H9 (cell line): ENCODE results near the gene MPG. TPM values are rescaled to one million over a fixed set of nuclear protein-coding genes. Genes with fewer than 3 reads are reported as not detected.

Experiments
- DNase-seq: peaks from one replicate; pipeline ENCODE4 v3.0.0-alpha.2; 2017
- H2AFZ ChIP-seq: one replicate; pipeline ENCODE4 v1.6.1; 2013; ENCODE audit warnings: mild to moderate bottlenecking, low read length, control low read depth, moderate library complexity
- H2AK5ac ChIP-seq: 2 replicates; pipeline ENCODE4 v1.6.1; 2013; ENCODE audit warnings: low read length, control low read depth, mixed read lengths; ENCODE audit not compliant: insufficient read length
- H2BK120ac ChIP-seq: one replicate; pipeline ENCODE4 v1.6.1; 2013; ENCODE audit warnings: low read depth, mild to moderate bottlenecking, low read length, control low read depth, inconsistent platforms; ENCODE audit not compliant: poor library complexity, severe bottlenecking
- H2BK12ac ChIP-seq: 2 replicates; pipeline ENCODE4 v1.6.1; 2013; ENCODE audit warnings: low read length, control low read depth, mixed read lengths, low read depth; ENCODE audit not compliant: insufficient read length
- H2BK15ac ChIP-seq: 2 replicates; pipeline ENCODE4 v1.6.1; 2013; ENCODE audit warnings: low read depth, low read length, control low read depth
- H2BK20ac ChIP-seq: one replicate; pipeline ENCODE4 v1.6.1; 2013; ENCODE audit warnings: low read depth, mild to moderate bottlenecking, low read length, control low read depth, inconsistent platforms; ENCODE audit not compliant: poor library complexity, severe bottlenecking
- H2BK5ac ChIP-seq: 2 replicates; pipeline ENCODE4 v1.6.1; 2013; ENCODE audit warnings: low read length, control low read depth, mixed read lengths; ENCODE audit not compliant: insufficient read length
- H3K14ac ChIP-seq: 2 replicates; pipeline ENCODE4 v1.6.1; 2013; ENCODE audit warnings: low read length, control low read depth; ENCODE audit not compliant: insufficient read depth
- H3K18ac ChIP-seq: 2 replicates; pipeline ENCODE4 v1.6.1; 2013; ENCODE audit warnings: low read depth, mild to moderate bottlenecking, mixed read lengths, low read length, control low read depth; ENCODE audit not compliant: insufficient read length
- H3K23ac ChIP-seq: 2 replicates; pipeline ENCODE4 v1.6.1; 2013; ENCODE audit warnings: low read length, control low read depth, mixed read lengths, low read depth; ENCODE audit not compliant: insufficient read length
- H3K23me2 ChIP-seq: 2 replicates; pipeline ENCODE4 v1.6.1; 2013; ENCODE audit warnings: low read depth, mild to moderate bottlenecking, mixed read lengths, low read length, control low read depth; ENCODE audit not compliant: insufficient read length, poor library complexity, severe bottlenecking
- H3K27ac ChIP-seq: 2 replicates; pipeline ENCODE4 v1.5.1; 2013; ENCODE audit warnings: low read length, control low read depth, mixed read lengths, low read depth; ENCODE audit not compliant: insufficient read length
- H3K27me3 ChIP-seq: 2 replicates; pipeline ENCODE4 v1.6.1; 2013; ENCODE audit warnings: low read length, control low read depth, inconsistent platforms; ENCODE audit not compliant: insufficient read depth
- H3K4ac ChIP-seq: 2 replicates; pipeline ENCODE4 v1.6.1; 2013; ENCODE audit warnings: low read depth, mild to moderate bottlenecking, control low read depth, inconsistent platforms, low read length, moderate library complexity
- H3K4me1 ChIP-seq: 2 replicates; pipeline ENCODE4 v1.6.1; 2013; ENCODE audit warnings: low read length, control low read depth, inconsistent platforms; ENCODE audit not compliant: insufficient read depth
- H3K4me2 ChIP-seq: 2 replicates; pipeline ENCODE4 v1.6.1; 2013; ENCODE audit warnings: low read length, control low read depth, mixed read lengths; ENCODE audit not compliant: insufficient read length, insufficient read depth
- H3K56ac ChIP-seq: 2 replicates; pipeline ENCODE4 v1.6.1; 2013; ENCODE audit warnings: low read depth, mild to moderate bottlenecking, mixed read lengths, low read length, control low read depth; ENCODE audit not compliant: insufficient read length
- H3K79me1 ChIP-seq: 2 replicates; pipeline ENCODE4 v1.6.1; 2013; ENCODE audit warnings: low read depth, mild to moderate bottlenecking, moderate library complexity, low read length, control low read depth, inconsistent platforms; ENCODE audit not compliant: insufficient read depth, poor library complexity, severe bottlenecking
- H3K79me2 ChIP-seq: 2 replicates; pipeline ENCODE4 v1.6.1; 2013; ENCODE audit warnings: low read length, control low read depth, inconsistent platforms; ENCODE audit not compliant: insufficient read depth
- H3K9ac ChIP-seq: 2 replicates; pipeline ENCODE4 v1.6.1; 2013; ENCODE audit warnings: low read length, control low read depth, mixed read lengths; ENCODE audit not compliant: insufficient read length; ENCODE audit errors: extremely low read depth
- H3K9me3 ChIP-seq: one replicate; pipeline ENCODE4 v1.6.1; 2013; ENCODE audit warnings: low read depth, low read length, inconsistent platforms; ENCODE audit not compliant: control insufficient read depth
- H3T11ph ChIP-seq: one replicate; pipeline ENCODE4 v1.6.1; 2013; ENCODE audit warnings: mild to moderate bottlenecking, low read length, control low read depth, inconsistent platforms
- H4K20me1 ChIP-seq: one replicate; pipeline ENCODE4 v1.6.1; 2013; ENCODE audit not compliant: control insufficient read depth, insufficient read length, insufficient read depth
- H4K5ac ChIP-seq: 2 replicates; pipeline ENCODE4 v1.6.1; 2013; ENCODE audit warnings: low read depth, mild to moderate bottlenecking, mixed read lengths, low read length, control low read depth; ENCODE audit not compliant: insufficient read length
- H4K8ac ChIP-seq: replicated peaks from 2 replicates; pipeline ENCODE4 v1.6.1; 2013; ENCODE audit warnings: low read length, control low read depth, mixed read lengths, low read depth; ENCODE audit not compliant: insufficient read length
- H4K91ac ChIP-seq: 2 replicates; pipeline ENCODE4 v1.6.1; 2013; ENCODE audit warnings: low read depth, mild to moderate bottlenecking, moderate library complexity, mixed read lengths, low read length, control low read depth; ENCODE audit not compliant: insufficient read length
- H3K27ac Mint-ChIP-seq, 3 experiments: 2 replicates in 2 of 3; 3 replicates in 1 of 3; pipeline ENCODE4 v1.8.0; 2020 to 2021; ENCODE audit warnings: mixed read lengths in 3 of 3, mild to moderate bottlenecking in 1 of 3, moderate library complexity in 1 of 3
- H3K27me3 Mint-ChIP-seq: 2 replicates; pipeline ENCODE4 v1.8.0; 2021; ENCODE audit warnings: low read depth, mild to moderate bottlenecking, moderate library complexity, mixed read lengths
- H3K36me3 Mint-ChIP-seq, 3 experiments: 2 replicates in 2 of 3; 3 replicates in 1 of 3; pipeline ENCODE4 v1.8.0; 2020 to 2021; ENCODE audit warnings: low read depth in 3 of 3, mixed read lengths in 3 of 3; ENCODE audit not compliant: insufficient read depth in 1 of 3
- H3K4me1 Mint-ChIP-seq, 2 experiments: 2 replicates each; pipeline ENCODE4 v1.8.0; 2020; ENCODE audit warnings: mixed read lengths in 2 of 2
- H3K4me3 Mint-ChIP-seq, 2 experiments: 2 replicates in 1 of 2; 3 replicates in 1 of 2; pipeline ENCODE4 v1.8.0; 2020 to 2021; ENCODE audit warnings: mild to moderate bottlenecking in 2 of 2, mixed read lengths in 2 of 2, moderate library complexity in 1 of 2
- H3K9me3 Mint-ChIP-seq, 2 experiments: 2 replicates in 1 of 2; 3 replicates in 1 of 2; pipeline ENCODE4 v1.8.0; 2020; ENCODE audit warnings: mild to moderate bottlenecking in 2 of 2, mixed read lengths in 2 of 2, moderate library complexity in 1 of 2
- WGBS: extraction: QIAGEN DNeasy Blood & Tissue Kit; methylation state at CpG from one replicate; pipeline ENCODE4 v1.1.7; 2013; ENCODE audit warnings: missing lambda C conversion rate, low lambda C conversion rate, mixed read lengths; ENCODE audit not compliant: insufficient read length; ENCODE audit errors: extremely low coverage; 5-methylcytosine and 5-hydroxymethylcytosine counted together
- total RNA-seq: library from RNA; stranded (reverse); gene quantifications from 2 replicates; pipeline ENCODE4 v1.2.1, GENCODE V29; 2021
- TF ChIP-seq, protein P1 (sequence below): fragments of 200-600 bp; sonication (generic); conservative IDR thresholded peaks from 3 replicates; pipeline ENCODE4 v1.8.0; 2021; ENCODE audit warnings: antibody characterized with exemption, mild to moderate bottlenecking

The MPG gene
- total RNA-seq, 1 experiment from 2014 or later = 39.1 TPM

DNA sequence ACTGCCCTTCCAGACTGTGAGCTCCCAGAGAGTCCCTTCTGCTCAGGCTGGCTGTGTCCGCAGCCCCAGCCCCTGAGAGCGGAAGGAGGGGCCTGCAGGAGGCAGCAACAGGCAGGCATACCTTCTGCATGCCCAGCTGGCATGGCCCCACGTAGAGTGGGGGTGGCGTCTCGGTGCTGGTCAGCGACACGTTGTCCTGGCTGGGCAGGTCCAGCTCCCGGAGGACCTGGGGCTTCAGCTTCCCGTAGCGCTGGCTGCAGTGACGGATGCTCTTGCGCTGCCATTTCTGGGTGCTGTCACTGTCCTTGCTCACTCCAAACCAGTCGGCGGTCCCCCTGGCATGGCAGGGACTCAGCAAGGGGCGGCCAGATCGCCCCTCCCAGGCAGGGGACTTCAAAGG is 14.6 kb upstream of the MPG start:
- no peak overlapping the region for H2BK12ac ChIP-seq
- Mint-ChIP-seq H3K27ac (no peak overlapping the region), H3K9me3 (no peaks in the 10 kb centered on the region), H3K4me3 (no peak overlapping the region), H3K36me3 (peaks cover 13 to 38% (median 34%) of the 10 kb centered on the region in 3 experiments; a peak in 6 of 7 replicates), H3K27me3 (peaks cover 1% of the 10 kb centered on the region; the same call in 1 of the 2 replicates), H3K4me1 (peaks cover 10 to 13% of the 10 kb centered on the region in 2 experiments)
- no peak overlapping the region for H2AFZ ChIP-seq
- H2BK5ac ChIP-seq = no peak overlapping the region
- H3K23me2 ChIP-seq = no peaks in the 10 kb centered on the region
- no peaks in the 10 kb centered on the region for H3K79me2 ChIP-seq
- H3K4me2 ChIP-seq = no peak overlapping the region
- H3K56ac ChIP-seq = no peak overlapping the region
- no peak overlapping the region for H3K14ac ChIP-seq
- no peak overlapping the region for H4K8ac ChIP-seq
- H4K20me1 ChIP-seq = no peaks in the 10 kb centered on the region
- no peak overlapping the region for H3T11ph ChIP-seq
- TF ChIP-seq, protein P1, sequence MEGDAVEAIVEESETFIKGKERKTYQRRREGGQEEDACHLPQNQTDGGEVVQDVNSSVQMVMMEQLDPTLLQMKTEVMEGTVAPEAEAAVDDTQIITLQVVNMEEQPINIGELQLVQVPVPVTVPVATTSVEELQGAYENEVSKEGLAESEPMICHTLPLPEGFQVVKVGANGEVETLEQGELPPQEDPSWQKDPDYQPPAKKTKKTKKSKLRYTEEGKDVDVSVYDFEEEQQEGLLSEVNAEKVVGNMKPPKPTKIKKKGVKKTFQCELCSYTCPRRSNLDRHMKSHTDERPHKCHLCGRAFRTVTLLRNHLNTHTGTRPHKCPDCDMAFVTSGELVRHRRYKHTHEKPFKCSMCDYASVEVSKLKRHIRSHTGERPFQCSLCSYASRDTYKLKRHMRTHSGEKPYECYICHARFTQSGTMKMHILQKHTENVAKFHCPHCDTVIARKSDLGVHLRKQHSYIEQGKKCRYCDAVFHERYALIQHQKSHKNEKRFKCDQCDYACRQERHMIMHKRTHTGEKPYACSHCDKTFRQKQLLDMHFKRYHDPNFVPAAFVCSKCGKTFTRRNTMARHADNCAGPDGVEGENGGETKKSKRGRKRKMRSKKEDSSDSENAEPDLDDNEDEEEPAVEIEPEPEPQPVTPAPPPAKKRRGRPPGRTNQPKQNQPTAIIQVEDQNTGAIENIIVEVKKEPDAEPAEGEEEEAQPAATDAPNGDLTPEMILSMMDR = no peak
- WGBS = no CpG with 5 or more reads among the region's 16 CpGs
- DNase-seq = no peak
- no peak overlapping the region for H2BK120ac ChIP-seq
- no peak overlapping the region for H2BK20ac ChIP-seq
- H4K91ac ChIP-seq = no peak overlapping the region
- H4K5ac ChIP-seq = no peak overlapping the region
- no peaks in the 10 kb centered on the region for H3K9me3 ChIP-seq
- H3K79me1 ChIP-seq = no peaks in the 10 kb centered on the region
- no peak overlapping the region for H2AK5ac ChIP-seq
- no peak overlapping the region for H3K27ac ChIP-seq
- no peak overlapping the region for H3K23ac ChIP-seq
- H2BK15ac ChIP-seq = no peak overlapping the region
- no peak overlapping the region for H3K4ac ChIP-seq
- H3K9ac ChIP-seq = no peak overlapping the region
- no peak overlapping the region for H3K18ac ChIP-seq
- H3K4me1 ChIP-seq = no peaks in the 10 kb centered on the region
- H3K27me3 ChIP-seq = no peaks in the 10 kb centered on the region
